Measurements from ENCODE around the gene SPRYD4.
"Not testable (repeated sequence)": the region's sequence is repeated elsewhere in the genome, so short reads cannot be mapped to it uniquely, and the experiment has no call there.

SPRYD4 gene

DNA sequence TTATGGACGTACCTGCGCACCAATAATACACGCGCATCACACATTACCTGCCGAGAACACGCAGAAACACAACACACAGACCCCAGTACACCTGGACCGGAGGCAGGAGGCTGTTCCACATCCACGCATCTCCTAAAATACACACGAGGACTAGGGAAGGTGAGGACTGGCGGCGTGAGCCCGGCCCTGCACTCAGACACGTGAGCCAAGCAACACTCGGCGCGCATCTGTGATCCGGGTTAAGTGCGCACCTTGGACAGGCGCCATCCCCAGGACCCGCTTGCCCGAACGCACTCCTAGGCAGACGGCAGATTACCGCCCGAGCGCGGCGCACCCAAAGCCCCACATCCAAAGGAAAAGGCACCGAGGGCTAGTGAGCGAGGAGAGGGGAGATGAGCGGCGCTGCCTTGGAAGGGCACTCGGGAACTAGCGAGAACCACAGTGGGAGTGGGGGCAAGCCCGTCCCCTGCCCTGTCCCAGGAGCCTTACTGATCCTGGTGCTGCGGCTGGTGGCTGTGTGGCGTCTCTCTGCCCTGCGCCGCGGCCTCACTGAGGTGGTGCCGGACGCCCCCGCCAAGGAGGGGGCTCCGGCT is 19.2 kb downstream of the SPRYD4 start:
- H3K36me3 ChIP-seq (replicated peaks; ENCODE audit: insufficient read depth, low read length), result no peaks in the 10 kb centered on the region
- H3K27me3 ChIP-seq (replicated peaks; ENCODE audit: insufficient read depth, low read length), result no peaks in the 10 kb centered on the region
- peak overlapping the region; percentile 87 for H2AFZ ChIP-seq (ENCODE audit: low read length)
- H3K4me2 ChIP-seq (ENCODE audit: low read depth, low read length), result peak overlapping the region; percentile 98
- H3K9me3 ChIP-seq (replicated peaks; ENCODE audit: insufficient read depth, low read length), result no peaks in the 10 kb centered on the region
- peaks cover 6% of the 10 kb centered on the region; the same call in 1 of the 2 replicates for H3K4me1 ChIP-seq (ENCODE audit: low read length)
- no peaks in the 10 kb centered on the region for H4K20me1 ChIP-seq (ENCODE audit: insufficient read depth, low read length)
- H3K79me2 ChIP-seq (ENCODE audit: low read length), result no peaks in the 10 kb centered on the region
- H3K4me3 ChIP-seq (ENCODE audit: low read length), result peak overlapping the region; percentile 77
- TF ChIP-seq, protein P1, sequence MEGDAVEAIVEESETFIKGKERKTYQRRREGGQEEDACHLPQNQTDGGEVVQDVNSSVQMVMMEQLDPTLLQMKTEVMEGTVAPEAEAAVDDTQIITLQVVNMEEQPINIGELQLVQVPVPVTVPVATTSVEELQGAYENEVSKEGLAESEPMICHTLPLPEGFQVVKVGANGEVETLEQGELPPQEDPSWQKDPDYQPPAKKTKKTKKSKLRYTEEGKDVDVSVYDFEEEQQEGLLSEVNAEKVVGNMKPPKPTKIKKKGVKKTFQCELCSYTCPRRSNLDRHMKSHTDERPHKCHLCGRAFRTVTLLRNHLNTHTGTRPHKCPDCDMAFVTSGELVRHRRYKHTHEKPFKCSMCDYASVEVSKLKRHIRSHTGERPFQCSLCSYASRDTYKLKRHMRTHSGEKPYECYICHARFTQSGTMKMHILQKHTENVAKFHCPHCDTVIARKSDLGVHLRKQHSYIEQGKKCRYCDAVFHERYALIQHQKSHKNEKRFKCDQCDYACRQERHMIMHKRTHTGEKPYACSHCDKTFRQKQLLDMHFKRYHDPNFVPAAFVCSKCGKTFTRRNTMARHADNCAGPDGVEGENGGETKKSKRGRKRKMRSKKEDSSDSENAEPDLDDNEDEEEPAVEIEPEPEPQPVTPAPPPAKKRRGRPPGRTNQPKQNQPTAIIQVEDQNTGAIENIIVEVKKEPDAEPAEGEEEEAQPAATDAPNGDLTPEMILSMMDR (IDR thresholded peaks at IDR 0.05; ENCODE audit: low read length), result no peak
- no peak for TF ChIP-seq EZH2 (optimal IDR thresholded peaks at IDR 0.05; ENCODE audit: low read depth, low read length)
- TF ChIP-seq EZH2phosphoT487 (IDR thresholded peaks at IDR 0.05; ENCODE audit: low read length), result no peak
- peak; percentile 39 for DNase-seq
- H3K9me2 ChIP-seq (replicated peaks; ENCODE audit: insufficient read depth, low read length), result no peaks in the 10 kb centered on the region
- H3K27ac ChIP-seq (ENCODE audit: low read length), result no peak overlapping the region
- H3F3A ChIP-seq (ENCODE audit: insufficient read depth, low read length), result no peaks in the 10 kb centered on the region
- peak overlapping the region; percentile 49; the same call in 1 of the 2 replicates for H3K9ac ChIP-seq (ENCODE audit: low read length)

- TF ChIP-seq EZH2phosphoT487 (IDR thresholded peaks at IDR 0.05; ENCODE audit: low read length) (no peak), EZH2 (optimal IDR thresholded peaks at IDR 0.05; ENCODE audit: low read depth, low read length) (no peak)
- TF ChIP-seq, protein P1 (IDR thresholded peaks at IDR 0.05; ENCODE audit: low read length), result no peak
Observed at GRCh38 chr12:56488041-56488955, 19.9 kb downstream of the SPRYD4 start, which contains the start of gene GLS2. Gene GLS2, minus strand, starts transcription at chr12:56488161. Its CDS starts 43 bp downstream, at chr12:56488118.

DNA sequence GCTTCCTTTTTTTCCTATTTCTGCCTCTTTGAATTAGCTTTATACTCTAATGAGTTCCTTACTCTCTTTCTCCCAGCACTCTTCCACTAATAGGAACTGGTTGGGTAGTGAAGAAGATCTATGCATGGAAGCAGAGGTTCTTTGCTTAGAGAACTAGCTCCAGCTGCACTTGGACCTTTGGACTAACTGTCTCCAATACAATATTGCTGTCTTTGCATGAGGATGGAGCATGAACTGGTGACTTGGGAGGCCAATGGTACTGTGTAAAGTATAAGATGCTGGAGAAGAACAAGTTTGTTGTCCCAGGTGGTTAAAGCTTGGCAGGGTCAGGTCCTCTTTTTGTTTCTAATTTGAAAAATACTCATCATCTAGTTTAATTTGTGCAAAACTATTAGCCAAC is 22.0 kb downstream of the SPRYD4 start:
- no peaks in the 10 kb centered on the region for H3K27me3 ChIP-seq (replicated peaks; ENCODE audit: insufficient read depth, low read length)
- H3K79me2 ChIP-seq (ENCODE audit: low read length), result no peaks in the 10 kb centered on the region
- H3K9me3 ChIP-seq (replicated peaks; ENCODE audit: insufficient read depth, low read length), result no peaks in the 10 kb centered on the region
- H3K4me2 ChIP-seq (ENCODE audit: low read depth, low read length), result no peak overlapping the region
- no peaks in the 10 kb centered on the region for H3K9me2 ChIP-seq (replicated peaks; ENCODE audit: insufficient read depth, low read length)
- H3F3A ChIP-seq (ENCODE audit: insufficient read depth, low read length), result no peaks in the 10 kb centered on the region
- H3K4me1 ChIP-seq (ENCODE audit: low read length), result peaks cover 6% of the 10 kb centered on the region; the same call in 1 of the 2 replicates
- TF ChIP-seq, protein P1 (IDR thresholded peaks at IDR 0.05; ENCODE audit: low read length), result no peak
- TF ChIP-seq EZH2phosphoT487 (IDR thresholded peaks at IDR 0.05; ENCODE audit: low read length) (no peak), EZH2 (optimal IDR thresholded peaks at IDR 0.05; ENCODE audit: low read depth, low read length) (no peak)
- no peaks in the 10 kb centered on the region for H4K20me1 ChIP-seq (ENCODE audit: insufficient read depth, low read length)
- no peak overlapping the region for H3K4me3 ChIP-seq (ENCODE audit: low read length)
- no peak for DNase-seq
- H3K27ac ChIP-seq (ENCODE audit: low read length), result no peak overlapping the region
- no peaks in the 10 kb centered on the region for H3K36me3 ChIP-seq (replicated peaks; ENCODE audit: insufficient read depth, low read length)
- no peak overlapping the region for H2AFZ ChIP-seq (ENCODE audit: low read length)
- no peak overlapping the region for H3K9ac ChIP-seq (ENCODE audit: low read length)

More at GRCh38 chr12:56488041-56488955, 19.9 kb downstream of the SPRYD4 start, which contains the start of gene GLS2:
- Histone ChIP-seq H3F3A (ENCODE audit: insufficient read depth, low read length) (no peaks in the 10 kb centered on the region), H2AFZ (ENCODE audit: low read length) (peak within 1 kb of the TSS; percentile 87), H3K79me2 (ENCODE audit: low read length) (no peaks in the 10 kb centered on the region), H3K9me3 (replicated peaks; ENCODE audit: insufficient read depth, low read length) (no peaks in the 10 kb centered on the region), H3K27me3 (replicated peaks; ENCODE audit: insufficient read depth, low read length) (no peaks in the 10 kb centered on the region), H3K9ac (ENCODE audit: low read length) (peak within 1 kb of the TSS; percentile 49; the same call in 1 of the 2 replicates), H3K4me2 (ENCODE audit: low read depth, low read length) (peak within 1 kb of the TSS; percentile 98), H3K27ac (ENCODE audit: low read length) (no peak within 1 kb of the TSS), H3K9me2 (replicated peaks; ENCODE audit: insufficient read depth, low read length) (no peaks in the 10 kb centered on the region), H3K4me1 (ENCODE audit: low read length) (peaks cover 6% of the 10 kb centered on the region; the same call in 1 of the 2 replicates), H3K36me3 (replicated peaks; ENCODE audit: insufficient read depth, low read length) (no peaks in the 10 kb centered on the region), H3K4me3 (ENCODE audit: low read length) (peak within 1 kb of the TSS; percentile 77), H4K20me1 (ENCODE audit: insufficient read depth, low read length) (no peaks in the 10 kb centered on the region)
- DNase-seq, result peak; percentile 80

- not testable (repeated sequence) for H3K9me2 ChIP-seq (replicated peaks; ENCODE audit: insufficient read depth, low read length); H3K27ac ChIP-seq (ENCODE audit: low read length); H3K4me3 ChIP-seq (ENCODE audit: low read length); H3K4me2 ChIP-seq (ENCODE audit: low read depth, low read length); H3K36me3 ChIP-seq (replicated peaks; ENCODE audit: insufficient read depth, low read length); H3K79me2 ChIP-seq (ENCODE audit: low read length); H3F3A ChIP-seq (ENCODE audit: insufficient read depth, low read length); DNase-seq; H3K9me3 ChIP-seq (replicated peaks; ENCODE audit: insufficient read depth, low read length); H2AFZ ChIP-seq (ENCODE audit: low read length); H3K9ac ChIP-seq (ENCODE audit: low read length); H3K4me1 ChIP-seq (ENCODE audit: low read length); H4K20me1 ChIP-seq (ENCODE audit: insufficient read depth, low read length); H3K27me3 ChIP-seq (replicated peaks; ENCODE audit: insufficient read depth, low read length)
Observed at GRCh38 chr12:56493409-56494105, 25.2 kb downstream of the SPRYD4 start.

DNA sequence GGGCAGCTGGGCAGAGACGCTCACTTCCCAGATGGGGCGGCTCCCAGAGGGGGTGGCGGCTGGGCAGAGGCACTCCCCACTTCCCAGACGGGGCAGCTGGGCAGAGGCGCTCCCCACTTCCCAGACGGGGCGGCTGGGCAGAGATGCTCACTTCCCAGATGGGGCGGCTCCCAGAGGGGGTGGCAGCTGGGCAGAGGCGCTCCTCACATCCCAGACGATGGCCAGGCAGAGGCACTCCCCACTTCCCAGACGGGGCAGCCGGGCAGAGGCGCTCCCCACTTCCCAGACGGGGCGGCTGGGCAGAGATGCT is 25.7 kb downstream of the SPRYD4 start:
- not testable (repeated sequence) for H3K27ac ChIP-seq (ENCODE audit: low read length); H3K4me2 ChIP-seq (ENCODE audit: low read depth, low read length); H3K4me1 ChIP-seq (ENCODE audit: low read length); H3K4me3 ChIP-seq (ENCODE audit: low read length); H3K27me3 ChIP-seq (replicated peaks; ENCODE audit: insufficient read depth, low read length); H3F3A ChIP-seq (ENCODE audit: insufficient read depth, low read length); H4K20me1 ChIP-seq (ENCODE audit: insufficient read depth, low read length); H2AFZ ChIP-seq (ENCODE audit: low read length); H3K79me2 ChIP-seq (ENCODE audit: low read length); H3K36me3 ChIP-seq (replicated peaks; ENCODE audit: insufficient read depth, low read length); H3K9me3 ChIP-seq (replicated peaks; ENCODE audit: insufficient read depth, low read length); DNase-seq; H3K9ac ChIP-seq (ENCODE audit: low read length); H3K9me2 ChIP-seq (replicated peaks; ENCODE audit: insufficient read depth, low read length)
